HG02840 (cell line): ENCODE results near the gene CDC42SE1.

Experiments used
- ATAC-seq: cut with Tn5 transposase; IDR thresholded peaks from one replicate; pipeline ENCODE4 v1.9.1; 2021; ENCODE audit warnings: mild to moderate bottlenecking, moderate library complexity, moderate number of reproducible peaks; ENCODE audit not compliant: unreplicated experiment, low FRiP score

Gene CDC42SE1

GRCh38 chr1:151009674-151010345, 49.6 kb downstream of the CDC42SE1 start:
- ATAC-seq = no peak

GRCh38 chr1:151009206-151009587, 50.2 kb downstream of the CDC42SE1 start:
- no peak for ATAC-seq

- peak; percentile 63 for ATAC-seq
Measured at GRCh38 chr1:151008244-151009205, 50.9 kb downstream of the CDC42SE1 start, which contains the start of gene PRUNE1. PRUNE1 (plus strand) TSS chr1:151008449; CDS start chr1:151008633, 184 bp downstream.

GRCh38 chr1:151007853-151008243, 51.6 kb downstream of the CDC42SE1 start:
- no peak for ATAC-seq

GRCh38 chr1:151006327-151007052, 52.9 kb downstream of the CDC42SE1 start, which contains the start of gene MINDY1:
MINDY1 (minus strand) TSS chr1:151006902; CDS start chr1:151002617, 4,285 bp downstream.
- ATAC-seq = no peak

DNA sequence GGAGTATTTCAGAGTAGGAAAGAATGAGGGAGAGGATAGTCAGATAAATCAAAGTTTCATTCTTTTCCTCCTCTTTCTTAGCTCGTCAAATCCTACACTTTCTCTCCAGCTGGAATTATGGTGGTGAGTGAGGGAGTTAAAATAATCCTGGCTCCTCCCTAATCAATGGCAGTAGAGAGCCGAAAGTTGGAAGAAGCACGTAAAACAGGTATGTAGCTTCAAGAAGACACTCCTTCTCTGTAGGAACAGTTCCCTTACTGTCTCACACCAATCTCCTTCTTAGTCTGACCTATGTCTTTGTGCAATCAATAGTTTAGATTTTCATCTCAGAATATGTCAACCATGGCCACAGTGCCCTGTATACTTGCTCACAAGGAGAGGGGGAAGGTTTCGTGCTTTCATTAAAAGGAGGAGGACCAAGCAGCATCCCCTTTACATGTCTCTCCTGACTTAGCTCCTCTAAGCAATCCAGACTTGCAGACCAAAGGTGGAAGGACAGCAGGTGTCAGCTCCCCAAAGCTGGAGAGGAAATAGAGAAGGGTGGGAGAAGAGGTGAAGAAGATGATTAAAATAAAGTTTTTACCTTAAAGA, 53.6 kb downstream of the CDC42SE1 start:
- ATAC-seq = no peak

DNA sequence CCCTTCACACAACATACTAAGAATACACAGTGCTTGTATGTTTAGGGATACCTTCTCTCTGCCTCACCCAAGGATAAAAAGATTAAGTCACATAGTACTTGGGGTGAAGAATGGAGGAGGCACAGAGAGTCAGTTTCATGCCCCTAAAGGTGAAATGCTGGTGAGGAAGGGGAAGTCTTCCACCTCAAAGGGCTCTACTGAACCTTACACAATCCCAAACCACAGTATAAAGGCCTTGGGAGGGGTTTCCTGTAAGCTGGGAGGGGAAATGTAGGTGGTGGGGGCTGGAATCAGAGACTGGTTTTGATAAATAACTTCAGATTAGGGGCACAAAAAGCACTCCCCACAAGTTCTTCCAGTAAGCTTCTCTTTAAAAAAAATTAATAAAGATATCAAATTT, 56.2 kb downstream of the CDC42SE1 start:
- ATAC-seq = no peak

- no peak for ATAC-seq
Measured at GRCh38 chr1:151002611-151003010, 56.8 kb downstream of the CDC42SE1 start.

DNA sequence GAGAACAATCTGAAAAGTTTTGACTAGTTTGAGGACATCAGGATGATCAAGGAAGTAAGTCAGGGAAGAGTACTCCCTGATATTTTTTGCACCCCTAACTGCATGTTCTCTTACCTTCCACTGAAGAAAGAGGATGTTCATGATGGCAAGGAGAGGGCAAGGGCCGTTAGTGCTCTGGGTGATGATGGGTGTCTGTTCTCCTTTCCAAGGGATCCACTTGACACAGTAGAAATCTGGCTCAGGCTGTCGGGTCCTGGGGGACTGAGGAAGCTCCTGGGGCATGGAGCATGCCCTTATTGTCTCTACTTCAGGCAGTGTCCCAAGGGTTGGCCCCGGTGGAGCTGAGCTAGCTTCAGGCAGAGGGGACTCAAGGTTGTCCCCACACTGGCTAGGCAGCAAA, 57.4 kb downstream of the CDC42SE1 start:
- ATAC-seq = no peak

DNA sequence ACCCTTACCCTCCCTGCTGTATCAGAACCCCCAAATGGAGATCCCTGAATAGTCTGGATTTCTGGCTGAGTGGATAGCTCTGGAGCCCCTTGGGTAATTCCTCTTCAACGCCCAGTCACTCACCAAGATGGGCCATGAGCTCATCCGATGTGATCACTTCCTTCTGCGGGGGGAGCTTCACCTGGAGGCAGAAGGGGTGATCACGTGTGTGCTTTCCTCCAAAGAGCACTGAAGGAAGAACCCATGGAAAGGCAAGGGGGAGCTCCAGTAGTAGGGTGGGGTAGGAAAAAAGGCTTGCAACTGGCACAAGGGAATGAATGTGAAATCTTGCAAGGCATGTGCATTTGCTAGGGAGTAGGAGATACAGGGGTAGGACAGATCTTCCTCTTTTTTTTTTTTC, 57.8 kb downstream of the CDC42SE1 start:
- no peak for ATAC-seq
